ENCODE measurements around the gene ISM1. TPM values are rescaled to one million over a fixed set of nuclear protein-coding genes. Genes with fewer than 3 reads are reported as not detected.
A peak's percentile ranks its signal among the peaks of the same experiment; 100 is the strongest.

ISM1 gene
- total RNA-seq, 1 experiment from 2014 or later, result 0.35 TPM

DNA sequence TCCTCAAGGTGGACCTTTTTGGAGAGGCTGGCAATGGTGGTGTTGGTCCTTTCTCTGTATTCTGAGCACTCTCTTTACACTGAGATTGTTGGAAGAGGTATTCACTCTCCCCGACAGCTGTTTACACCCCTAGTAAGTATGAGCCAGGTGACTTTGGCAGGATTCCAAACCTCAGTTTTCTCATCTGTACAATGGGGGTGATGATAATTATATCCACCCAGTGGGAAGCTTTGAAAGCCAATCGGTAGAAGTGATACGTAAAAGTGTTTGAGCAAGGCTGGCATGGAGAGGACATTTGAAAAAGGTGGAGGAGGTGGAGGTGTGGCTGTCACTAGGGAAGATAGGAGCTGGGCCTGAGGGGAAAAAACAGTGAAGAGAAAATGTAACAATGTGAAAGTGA is 35.5 kb downstream of the ISM1 start:
- no peak for DNase-seq (ENCODE audit: low spot score)

DNA sequence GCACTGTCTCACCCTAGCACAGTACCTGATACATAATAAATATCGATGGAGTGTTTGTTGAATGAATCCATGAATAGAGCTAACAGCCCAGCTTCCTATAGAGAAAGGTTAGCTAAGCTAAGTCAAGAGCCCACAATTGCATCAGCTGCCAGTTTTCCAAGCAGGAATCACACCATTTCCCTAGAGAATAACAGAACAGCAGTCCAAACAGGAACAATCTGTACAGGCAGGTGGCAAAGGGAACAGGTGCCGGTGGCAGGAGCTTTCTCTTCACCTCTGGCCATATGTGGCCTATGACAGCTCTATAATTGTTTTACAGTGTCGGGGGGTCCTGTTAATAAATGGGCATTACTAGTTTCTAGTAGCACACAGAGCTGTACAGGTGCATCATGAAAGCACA is 38.8 kb downstream of the ISM1 start:
- no peak for DNase-seq (ENCODE audit: low spot score)

DNA sequence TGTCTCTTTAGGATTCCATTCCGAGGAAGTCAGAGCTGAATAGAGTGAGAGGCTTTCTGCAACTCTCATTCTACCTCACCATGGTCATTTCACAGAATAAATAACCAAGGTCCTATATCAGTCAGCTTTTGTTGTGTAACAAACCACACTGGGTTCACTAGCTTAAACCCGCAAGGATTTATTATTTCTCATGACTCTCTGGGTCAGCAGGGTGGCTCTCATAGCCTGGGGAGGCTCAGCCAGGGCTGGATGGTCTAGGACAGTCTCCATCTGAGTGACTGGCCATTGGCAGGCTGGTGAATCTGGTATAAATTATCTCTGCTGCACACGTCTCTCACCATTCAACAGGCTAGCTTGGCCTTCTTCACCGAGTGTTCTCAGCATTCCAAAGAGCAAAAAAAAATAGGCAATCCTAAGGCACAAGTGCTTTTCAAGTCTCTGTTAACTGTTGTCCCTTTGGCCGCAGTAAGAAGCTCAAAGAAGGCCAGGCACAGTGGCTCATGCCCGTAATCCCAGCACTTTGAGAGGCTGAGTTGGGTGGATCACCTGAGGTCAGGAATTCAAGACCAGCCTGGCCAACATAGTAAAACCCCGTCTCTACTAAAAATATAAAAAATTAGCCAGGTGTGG is 39.7 kb downstream of the ISM1 start:
- DNase-seq (ENCODE audit: low spot score), result no peak

DNA sequence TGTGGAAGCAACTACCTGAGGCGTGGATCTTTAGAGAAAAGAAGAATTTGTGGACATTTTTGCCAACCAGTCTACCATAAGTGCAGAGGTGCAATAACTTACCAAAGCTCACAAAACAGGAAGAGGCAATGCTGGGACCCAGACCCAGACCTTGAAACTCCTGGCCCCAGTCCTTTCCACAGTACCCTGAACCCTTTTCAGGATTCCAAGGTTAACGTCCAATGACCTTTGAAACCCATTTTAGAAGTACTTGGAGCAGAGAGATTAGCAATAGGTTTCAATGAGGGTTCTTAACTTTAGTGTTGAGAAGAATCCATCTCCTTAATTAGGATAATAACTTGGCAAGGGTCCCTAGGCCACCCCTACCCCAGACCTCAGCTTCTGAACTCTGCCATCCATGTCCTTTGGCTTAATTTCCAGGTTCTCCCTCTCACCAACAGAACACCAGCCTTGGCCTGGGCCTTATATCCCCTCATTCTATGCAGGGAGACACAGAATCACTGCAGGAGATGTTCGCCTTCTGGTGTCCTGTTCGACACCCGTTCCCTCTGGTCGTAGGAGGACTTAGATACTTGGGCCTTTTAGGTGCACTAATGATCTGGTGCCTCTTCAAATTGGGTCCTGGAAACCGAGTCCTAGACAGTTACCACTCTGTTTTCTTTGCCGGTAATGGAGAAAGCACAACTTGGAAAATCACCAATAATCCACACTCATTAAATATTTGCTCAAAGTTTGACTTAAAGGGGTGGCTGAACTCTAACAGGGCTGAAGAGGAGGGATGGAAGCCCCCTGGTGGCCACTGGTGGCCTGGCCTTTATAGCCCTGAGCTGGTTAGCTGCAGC is 40.6 kb downstream of the ISM1 start:
- DNase-seq (ENCODE audit: low spot score), result peak; percentile 53

DNA sequence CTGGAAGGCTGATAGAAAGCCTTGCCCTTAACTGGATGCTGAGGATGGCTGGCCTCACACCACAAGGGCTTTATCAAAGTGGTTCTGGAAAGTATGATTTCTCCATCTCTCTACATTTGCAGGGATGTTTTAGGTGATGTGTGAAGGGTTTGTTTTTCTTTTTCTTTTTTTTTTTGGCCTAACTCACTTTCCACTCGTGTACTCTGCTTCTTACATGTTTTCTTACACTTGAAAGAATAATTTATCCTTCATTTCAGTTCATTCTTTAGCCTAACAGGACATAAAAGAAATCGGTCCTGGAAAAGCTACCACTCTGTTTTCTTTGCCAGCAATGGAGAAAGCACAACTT is 41.2 kb downstream of the ISM1 start:
- no peak for DNase-seq (ENCODE audit: low spot score)

DNA sequence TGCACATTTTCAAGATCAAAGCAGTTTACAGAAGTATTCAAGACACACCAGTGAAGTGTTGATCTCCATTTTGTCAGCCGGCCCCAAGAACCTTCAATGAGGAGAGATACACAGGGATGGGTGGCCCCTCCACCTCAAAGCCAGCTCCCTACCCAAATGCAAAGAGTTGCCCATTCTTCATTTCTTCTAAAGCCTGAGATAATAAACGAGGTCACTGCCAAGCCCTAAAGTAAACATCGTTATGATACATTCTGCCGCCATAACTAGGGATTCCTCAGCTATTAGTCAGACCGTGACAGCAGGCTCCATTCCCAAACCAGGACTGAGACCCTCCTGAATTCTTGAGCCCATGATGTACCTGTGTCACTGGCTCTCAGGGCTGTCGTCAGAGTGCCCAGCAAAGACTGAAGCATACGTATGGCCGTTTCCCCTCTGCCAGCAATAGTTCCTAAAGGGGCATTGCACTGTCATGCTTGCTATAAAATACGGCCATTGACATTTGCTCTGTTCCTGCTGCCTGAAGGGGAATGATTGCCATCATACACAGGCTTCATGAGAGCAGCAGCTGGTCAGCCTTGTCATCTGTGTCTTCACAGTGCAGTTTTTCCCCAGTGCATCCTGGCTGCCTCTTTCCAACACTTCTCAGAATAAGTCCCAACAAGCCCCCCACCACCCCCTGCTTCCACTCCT is 41.7 kb downstream of the ISM1 start:
- DNase-seq (ENCODE audit: low spot score), result peak; percentile 46

DNA sequence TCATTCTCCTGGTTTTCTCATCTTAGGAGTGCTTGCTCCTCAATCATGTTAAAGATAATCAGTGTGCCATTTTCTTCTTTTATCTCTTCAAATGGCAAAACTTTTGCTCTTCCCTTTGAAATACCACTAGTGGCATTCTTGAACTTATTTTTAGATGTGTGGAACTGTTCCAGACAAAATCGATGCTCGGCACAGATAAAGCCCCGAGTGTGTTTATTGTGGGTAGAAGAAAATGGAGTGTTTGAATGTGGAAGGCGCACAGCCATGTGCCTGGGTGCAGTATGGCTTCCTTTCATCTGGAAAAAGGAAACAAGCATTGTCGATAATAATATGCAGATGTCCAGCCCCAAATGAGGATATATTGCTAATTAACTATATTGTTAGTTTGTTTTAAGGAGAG is 42.4 kb downstream of the ISM1 start:
- DNase-seq (ENCODE audit: low spot score), result no peak

DNA sequence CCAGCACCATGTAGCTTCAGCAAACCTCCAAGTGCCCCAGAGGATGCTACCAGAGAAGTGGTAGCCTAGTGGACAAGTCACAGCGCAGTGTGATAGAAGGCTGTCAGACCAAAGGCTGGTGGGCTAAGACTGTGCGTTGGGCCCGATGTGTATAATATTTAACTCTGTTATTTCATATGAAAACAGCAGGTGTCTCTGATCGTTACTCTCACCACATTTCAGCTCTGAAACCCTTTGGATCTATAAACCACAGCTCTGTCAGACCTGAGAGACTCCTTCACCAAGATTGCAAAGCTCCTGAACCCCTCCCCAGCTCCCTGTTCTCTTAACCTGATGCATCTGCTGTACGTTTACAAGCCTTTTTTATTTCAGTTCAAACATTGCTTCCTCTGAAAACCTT is 43.8 kb downstream of the ISM1 start:
- no peak for DNase-seq (ENCODE audit: low spot score)

DNA sequence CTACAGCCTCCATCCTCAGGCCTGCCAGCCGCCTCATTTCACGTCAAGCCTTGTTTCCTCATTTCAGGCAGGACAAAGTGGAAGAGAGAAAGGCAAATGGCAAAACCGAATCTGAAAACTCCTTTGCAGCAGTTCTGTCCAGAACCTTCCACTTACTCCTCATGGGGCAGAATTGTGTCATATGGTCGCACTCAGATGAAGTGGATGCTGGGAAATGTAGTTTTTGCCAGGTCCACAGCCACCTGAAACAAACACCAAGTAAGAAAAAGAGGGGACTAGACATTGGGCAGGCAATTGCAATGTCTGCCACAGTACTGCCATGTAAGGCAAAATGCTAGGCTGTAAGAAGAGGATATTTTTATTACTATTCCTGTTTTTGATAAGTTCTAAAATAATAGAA is 44.9 kb downstream of the ISM1 start:
- DNase-seq (ENCODE audit: low spot score), result no peak

DNA sequence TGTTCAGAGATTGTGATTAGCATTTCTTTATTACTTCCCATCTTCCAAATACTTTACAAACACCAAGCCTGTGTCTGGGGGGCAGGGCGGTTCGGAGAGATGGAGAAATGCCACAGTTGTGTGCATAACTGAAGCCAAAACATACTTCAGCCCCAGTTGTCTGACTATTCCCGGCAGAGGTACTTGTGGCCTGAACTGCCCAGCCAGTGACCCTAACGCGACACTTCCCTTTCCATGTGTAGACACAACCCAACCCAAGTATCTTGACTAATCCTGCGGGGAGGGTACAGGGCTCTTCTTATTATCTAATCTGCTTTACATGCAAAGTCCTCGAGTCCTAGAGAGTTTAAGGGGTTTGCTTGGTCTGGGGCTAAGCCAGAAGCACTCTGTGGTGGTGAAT is 46.2 kb downstream of the ISM1 start:
- DNase-seq (ENCODE audit: low spot score), result no peak

DNA sequence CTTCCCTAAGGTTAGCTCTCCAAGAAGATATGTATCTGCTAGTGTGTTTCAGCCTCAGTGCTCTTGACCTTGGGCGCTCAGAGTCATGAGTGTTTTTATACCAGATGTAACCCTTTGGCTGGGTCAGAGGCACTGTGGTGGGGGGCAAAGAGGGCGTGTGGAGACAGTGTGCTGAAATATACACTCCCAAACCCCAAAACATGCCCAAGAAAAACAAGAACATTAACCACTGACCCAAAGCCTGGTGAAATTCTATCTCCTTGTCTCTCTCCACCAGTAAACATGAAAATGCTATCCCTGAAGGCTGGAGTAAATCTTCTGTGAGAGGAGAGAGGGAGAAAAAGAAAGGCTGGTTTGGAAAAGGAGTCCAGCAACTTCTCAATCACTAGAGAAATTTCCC is 47.9 kb downstream of the ISM1 start:
- no peak for DNase-seq (ENCODE audit: low spot score)

DNA sequence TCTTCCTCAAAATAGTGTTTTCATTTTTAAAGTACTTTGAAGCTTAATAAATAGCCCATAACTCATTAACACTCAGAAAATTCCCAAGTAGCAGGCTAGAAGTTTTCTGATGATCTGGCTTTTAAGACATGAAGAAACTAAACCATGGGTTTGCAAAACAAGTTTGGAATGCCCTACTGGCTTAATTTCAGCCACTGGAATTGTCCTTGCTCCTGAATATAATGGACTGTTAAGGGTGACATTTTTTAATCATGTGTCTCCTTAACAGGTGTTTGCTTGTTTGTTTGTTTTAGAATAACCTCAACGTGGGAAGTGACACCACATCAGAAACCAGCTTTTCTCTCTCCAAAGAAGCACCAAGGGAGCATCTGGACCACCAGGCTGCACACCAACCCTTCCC is 49.1 kb downstream of the ISM1 start:
- DNase-seq (ENCODE audit: low spot score), result no peak

DNA sequence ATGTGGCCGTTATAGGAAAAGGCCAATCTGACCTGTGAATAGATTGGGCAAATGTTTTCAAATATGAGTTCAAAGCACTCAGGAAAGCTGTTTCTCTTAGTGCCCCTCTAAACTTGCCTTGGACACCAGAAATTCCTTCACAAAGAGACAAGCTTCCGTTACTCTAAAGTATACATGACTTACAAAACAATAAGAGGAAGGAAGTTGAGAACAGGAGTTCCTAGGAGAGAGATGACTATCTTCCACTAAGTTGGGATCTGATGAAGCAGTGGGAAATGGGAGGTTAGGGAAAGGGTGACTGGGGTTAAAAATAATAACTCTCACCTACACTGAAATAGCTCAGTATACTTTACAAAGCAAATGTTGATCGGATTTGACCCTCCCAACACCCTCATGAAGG is 50.0 kb downstream of the ISM1 start:
- no peak for DNase-seq (ENCODE audit: low spot score)

DNA sequence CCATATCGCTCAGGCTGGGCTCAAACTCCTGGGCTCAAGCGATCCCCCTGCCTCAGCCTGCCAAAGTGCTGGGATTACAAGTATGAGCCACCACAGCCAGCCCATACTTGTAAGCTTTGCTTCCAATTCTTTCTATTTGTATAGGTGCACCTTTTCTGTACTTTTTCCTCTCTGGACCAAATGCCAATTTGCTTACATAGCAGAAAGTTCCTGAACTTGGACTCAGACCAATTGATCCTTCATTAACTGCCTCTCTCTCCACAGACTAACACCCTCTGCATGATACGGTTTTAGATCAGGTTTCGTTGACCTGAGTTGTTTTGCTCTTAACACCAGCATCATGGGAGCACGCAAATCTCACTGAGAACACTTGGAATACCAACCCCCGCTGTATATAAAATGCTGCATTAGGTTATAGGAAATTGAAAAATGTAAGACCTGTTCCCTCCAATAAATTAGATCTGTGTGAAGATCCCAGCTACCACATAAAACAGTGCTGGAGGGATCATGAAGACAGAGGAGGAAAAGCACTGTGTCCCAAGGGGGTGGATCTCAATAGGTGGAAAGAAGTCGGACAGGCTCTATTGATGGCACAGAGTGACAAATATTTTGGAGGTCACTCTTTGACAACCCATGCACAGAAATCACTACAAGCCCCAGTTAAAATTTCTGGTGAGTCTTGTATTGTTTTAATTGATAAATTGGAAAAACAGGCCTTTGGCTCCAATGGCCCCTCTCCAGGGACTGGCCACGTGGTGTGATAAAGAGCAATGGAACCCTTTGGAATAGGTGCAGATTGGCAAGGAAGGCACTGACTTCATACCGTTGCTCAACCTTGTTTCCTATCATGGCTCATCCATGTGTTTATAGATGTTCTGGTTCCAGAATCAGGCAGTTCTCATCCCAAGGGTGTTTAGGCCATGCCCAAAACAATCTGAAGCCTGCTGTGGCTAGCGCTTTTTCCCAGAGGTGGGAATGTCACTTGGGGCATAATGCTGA is 51.2 kb downstream of the ISM1 start:
- DNase-seq (ENCODE audit: low spot score), result no peak

DNA sequence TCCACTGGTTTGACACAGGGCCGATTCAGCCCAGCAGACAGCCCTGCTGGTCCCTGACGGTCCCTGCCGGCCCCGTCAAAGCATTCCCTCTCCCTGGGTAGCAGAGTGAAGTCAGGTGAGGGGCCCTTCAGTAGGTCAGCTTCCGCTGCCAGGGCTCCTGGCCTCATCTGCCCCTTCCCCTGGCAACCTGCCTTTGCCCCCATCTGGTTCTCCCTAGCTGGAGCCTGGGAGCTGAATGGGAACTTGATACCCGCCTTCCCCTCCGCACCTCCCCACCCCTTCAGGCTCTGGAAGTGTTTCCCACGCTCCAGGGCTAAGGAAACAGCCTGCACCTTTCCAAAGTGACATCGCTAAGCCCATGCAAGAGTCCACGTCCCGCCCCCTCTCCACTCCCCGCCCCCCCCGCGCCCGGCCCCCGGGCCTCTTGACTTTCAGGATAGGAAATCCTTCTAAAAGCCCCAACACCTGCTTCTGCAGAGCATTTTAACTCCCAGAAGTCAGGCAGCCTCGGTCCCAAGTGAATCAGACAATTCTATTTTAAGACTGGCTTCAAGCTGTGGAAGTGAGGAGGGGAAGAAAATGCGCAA is 53.3 kb downstream of the ISM1 start:
- no peak for DNase-seq (ENCODE audit: low spot score)

DNA sequence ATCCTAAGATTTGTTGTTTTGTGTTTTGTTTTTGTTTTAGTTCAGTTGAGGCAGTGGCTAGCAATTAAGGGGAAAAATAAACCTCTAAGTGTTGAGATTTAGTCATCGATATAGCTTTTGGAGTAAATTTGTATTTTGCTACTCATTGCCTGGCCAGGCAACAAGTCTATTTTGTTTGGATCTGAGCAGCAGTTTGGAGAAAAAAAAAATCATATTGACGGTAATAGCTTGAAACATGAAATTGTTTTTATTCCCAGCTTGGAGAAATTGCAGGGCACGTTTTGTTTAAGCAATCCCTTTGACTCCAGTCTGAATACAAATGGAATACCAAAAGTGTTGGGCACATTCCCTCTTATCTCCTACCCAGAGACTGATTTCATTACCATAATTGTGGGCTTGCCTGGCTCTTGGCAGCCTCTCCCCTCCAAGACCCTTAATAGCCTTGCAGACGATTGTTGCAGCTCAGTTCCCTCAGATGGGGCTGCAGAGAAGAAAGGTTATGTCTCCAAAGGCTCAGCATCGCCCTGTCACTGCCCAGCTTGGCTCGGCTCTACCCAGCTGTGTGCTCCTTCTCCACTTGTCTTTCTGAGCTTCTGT is 56.0 kb downstream of the ISM1 start:
- no peak for DNase-seq (ENCODE audit: low spot score)

DNA sequence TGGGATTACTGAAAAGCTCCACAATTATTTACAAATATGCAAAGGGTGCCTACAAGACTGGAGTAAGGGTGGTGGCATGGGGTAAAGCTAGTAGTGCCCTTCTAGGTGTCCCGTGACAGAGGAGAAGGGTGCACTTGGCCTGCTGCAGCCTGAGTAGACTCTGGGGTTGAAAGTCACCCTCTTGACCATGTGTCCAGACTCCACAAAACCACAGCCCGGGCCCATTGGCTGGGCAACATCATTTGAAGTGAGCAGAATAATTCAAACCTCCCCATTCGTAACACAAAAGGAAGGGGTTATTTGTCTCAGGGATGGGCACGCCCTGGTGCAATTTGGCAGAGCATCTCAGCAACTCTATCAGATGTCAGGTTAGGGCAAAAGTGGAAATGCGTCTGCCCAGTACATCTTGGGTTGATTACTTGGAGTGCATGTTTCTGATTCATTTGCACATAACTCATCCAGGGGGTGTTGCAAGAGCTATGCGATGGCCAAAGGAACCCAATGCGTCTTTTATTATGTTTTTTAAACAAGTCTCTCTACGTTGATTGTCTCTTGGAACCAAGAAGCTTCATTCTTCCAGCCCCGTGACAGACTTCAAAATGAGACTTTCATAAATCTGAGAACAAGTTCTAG is 56.7 kb downstream of the ISM1 start:
- no peak for DNase-seq (ENCODE audit: low spot score)

DNA sequence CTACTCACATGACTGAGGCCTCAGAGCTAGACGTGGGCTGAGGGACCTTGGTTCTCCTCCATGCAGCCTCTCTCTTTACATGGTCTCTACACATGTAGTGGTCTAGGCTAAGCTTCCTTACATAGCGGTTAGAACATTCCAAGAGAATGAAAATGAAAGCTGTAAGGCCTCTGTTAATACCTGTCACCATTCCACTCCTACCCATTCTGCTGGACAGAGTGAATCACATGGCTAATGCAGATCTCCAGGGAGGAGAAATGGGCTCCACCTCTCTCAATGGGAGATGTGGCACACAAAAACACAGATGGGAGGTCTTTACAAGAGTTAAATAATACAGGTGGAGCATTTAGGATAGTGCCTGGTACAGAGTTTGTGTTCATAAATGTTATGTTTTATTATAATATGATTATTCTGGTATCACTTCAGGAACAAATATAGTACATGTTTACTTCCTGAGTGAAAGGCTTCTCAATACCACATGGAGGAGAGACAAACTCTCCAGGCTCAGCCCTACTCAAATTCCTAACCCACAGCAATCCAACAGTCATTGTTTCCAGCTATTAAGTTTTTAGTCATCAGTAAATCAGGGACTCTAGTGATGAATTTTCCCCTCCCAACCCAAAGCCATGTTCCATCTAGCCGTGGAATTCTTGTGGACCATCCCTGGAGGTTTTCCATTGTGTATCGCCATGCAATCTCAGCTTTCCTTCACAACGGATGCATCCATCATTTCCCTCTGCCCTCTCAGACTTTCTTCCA is 57.9 kb downstream of the ISM1 start:
- DNase-seq (ENCODE audit: low spot score), result no peak

DNA sequence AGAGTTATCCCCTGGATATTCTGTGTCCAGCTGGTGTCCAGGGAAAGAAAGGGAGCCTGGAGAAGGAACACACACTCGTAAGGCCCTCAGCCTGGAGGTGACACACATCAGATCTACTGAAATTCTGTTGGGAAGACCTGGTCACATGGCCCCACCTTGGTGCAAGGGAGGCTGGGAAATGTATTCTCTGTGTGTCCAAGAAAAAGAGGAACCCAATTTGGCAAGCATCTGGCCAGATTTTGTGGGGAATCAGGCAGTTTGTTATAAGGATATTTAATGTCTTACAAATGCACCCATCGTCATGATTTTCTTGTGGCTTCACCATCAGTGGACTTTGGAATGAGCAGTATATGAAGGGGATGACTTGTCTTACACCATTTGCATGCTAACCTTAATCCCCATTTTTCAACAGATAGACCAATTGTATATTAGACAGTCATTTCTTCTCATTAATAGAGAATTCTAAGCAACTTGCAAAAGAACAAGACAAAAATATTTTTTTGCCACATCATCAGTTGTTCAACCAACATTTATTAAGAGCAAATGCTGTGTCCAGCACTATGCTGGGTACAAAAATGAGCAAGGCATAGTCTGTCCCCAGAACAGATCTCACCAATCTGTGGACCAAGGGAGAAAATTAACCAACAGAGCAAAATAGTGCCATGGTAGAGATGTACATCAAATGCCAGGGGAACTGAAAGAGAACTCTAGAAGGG is 59.7 kb downstream of the ISM1 start:
- no peak for DNase-seq (ENCODE audit: low spot score)
